Keratinocyte (primary cell): ENCODE measurements around the gene TBC1D9B.

ENCODE experiments used
- EZH2 ChIP-seq: IDR thresholded peaks from one replicate; pipeline ENCODE4 v1.6.1; 2012; ENCODE audit warnings: inconsistent platforms, mild to moderate bottlenecking, low read length, moderate library complexity
- TF ChIP-seq, protein P1 (sequence below), 3 experiments: IDR thresholded peaks in 1 of 3; conservative IDR thresholded peaks in 1 of 3; optimal IDR thresholded peaks in 1 of 3; 2 replicates in 2 of 3; 3 replicates in 1 of 3; pipeline versions ENCODE3 to v1.5.1; 2011; ENCODE audit warnings: low read length in 3 of 3, mild to moderate bottlenecking in 3 of 3, moderate library complexity in 2 of 3, control low read depth in 1 of 3, inconsistent platforms in 1 of 3; ENCODE audit not compliant: insufficient read depth in 2 of 3; ENCODE audit errors: extremely low read depth in 1 of 3

DNA sequence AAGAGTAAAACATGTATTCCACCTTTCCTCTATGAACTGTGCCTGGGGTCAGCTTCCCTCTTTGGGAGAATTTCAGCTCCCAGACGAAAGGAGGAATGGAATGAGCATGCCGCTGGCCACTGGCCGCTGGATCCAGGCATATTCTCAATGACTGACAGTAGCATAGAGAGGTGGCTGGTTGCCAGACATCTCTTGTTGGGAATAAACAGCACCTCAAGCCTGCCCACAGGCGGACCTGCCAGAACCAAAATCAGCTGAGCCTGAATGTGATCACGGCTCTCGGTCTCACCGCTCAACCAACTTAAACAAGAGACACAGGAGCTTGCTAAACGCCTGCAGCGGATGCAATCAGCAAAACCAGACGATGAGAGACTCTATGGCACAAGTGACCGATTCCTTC is 20.6 kb downstream of the TBC1D9B start:
- TF ChIP-seq, protein P1, sequence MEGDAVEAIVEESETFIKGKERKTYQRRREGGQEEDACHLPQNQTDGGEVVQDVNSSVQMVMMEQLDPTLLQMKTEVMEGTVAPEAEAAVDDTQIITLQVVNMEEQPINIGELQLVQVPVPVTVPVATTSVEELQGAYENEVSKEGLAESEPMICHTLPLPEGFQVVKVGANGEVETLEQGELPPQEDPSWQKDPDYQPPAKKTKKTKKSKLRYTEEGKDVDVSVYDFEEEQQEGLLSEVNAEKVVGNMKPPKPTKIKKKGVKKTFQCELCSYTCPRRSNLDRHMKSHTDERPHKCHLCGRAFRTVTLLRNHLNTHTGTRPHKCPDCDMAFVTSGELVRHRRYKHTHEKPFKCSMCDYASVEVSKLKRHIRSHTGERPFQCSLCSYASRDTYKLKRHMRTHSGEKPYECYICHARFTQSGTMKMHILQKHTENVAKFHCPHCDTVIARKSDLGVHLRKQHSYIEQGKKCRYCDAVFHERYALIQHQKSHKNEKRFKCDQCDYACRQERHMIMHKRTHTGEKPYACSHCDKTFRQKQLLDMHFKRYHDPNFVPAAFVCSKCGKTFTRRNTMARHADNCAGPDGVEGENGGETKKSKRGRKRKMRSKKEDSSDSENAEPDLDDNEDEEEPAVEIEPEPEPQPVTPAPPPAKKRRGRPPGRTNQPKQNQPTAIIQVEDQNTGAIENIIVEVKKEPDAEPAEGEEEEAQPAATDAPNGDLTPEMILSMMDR (optimal IDR thresholded peaks at IDR 0.05 in 1 of 3, IDR thresholded peaks at IDR 0.05 in 1 of 3, conservative IDR thresholded peaks at IDR 0.05 in 1 of 3; ENCODE audit: extremely low read depth in 1 of 3, insufficient read depth in 2 of 3, low read length in 3 of 3), result no peak
- no peak for TF ChIP-seq EZH2
